Skeletal muscle cell (primary cell): Measurements from ENCODE around the gene STAC3.

Experiments
- DNase-seq: peaks from one replicate; pipeline ENCODE4 v3.0.0-alpha.2; 2010; ENCODE audit warnings: low read depth
- H3K4me3 ChIP-seq: 2 replicates; pipeline ENCODE4 v1.5.1; 2011; ENCODE audit warnings: low read depth, mild to moderate bottlenecking, control low read depth, low read length, moderate library complexity

Gene STAC3

DNA sequence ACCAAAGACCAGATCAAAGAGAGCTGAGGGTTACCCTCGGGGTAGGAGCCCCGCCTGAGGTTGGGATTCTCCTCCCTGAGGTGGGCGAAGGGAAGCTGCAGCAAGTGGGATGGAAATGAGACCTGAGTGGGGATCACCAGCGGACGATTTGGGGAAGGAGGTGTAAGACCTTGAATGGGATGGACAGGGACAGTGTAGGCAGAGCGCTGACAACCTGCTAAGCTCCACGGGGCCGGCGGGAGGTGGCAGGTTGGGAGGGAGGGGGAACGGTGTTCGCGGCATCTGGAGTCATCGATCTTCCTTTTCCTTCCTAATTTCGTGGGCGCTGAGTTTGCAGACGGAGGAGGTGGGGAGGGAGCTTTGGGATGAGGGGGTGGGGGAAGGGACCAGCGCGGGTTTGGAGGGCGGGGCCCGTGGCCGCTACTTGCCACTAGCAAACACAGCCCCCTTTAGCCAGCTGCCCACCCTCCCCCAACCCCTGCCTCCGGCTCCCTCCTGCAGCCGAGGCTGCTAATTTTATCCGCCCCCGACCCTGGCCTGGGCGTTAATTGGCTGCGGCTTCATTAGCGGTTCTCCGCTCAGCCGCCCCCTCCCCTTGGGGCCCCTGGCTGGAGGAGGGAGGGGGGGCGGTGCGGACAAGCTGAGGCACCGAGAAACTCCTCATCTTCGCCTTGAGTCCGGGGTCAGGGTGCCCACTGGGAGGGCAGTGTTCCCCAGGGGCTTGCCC, 24.2 kb downstream of the STAC3 start:
- no peak for DNase-seq
- peak overlapping the region; percentile 25 for H3K4me3 ChIP-seq

- no peak overlapping the region for H3K4me3 ChIP-seq
- no peak for DNase-seq
These were observed 25.2 kb downstream of the STAC3 start for GRCh38 chr12:57225680-57226210.

DNA sequence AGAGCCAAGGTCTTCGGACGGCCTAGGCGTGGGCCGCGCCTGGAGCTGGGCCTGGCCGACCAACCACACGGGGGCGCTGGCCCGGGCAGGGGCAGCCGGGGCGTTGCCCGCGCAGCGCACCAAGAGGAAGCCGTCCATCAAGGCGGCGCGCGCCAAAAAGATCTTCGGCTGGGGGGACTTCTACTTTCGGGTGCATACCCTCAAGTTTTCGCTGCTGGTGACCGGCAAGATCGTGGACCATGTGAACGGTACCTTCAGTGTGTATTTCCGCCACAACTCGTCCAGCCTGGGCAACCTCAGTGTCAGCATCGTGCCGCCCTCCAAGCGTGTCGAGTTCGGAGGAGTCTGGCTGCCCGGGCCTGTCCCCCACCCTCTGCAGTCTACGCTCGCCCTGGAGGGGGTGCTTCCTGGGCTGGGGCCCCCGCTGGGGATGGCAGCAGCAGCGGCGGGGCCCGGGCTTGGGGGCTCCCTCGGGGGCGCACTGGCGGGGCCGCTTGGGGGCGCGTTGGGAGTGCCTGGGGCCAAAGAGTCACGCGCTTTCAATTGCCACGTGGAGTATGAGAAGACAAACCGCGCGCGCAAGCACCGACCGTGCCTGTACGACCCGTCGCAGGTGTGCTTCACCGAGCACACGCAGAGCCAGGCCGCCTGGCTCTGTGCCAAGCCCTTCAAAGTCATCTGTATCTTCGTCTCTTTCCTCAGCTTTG, 25.9 kb downstream of the STAC3 start:
- no peak overlapping the region for H3K4me3 ChIP-seq
- DNase-seq = no peak

DNA sequence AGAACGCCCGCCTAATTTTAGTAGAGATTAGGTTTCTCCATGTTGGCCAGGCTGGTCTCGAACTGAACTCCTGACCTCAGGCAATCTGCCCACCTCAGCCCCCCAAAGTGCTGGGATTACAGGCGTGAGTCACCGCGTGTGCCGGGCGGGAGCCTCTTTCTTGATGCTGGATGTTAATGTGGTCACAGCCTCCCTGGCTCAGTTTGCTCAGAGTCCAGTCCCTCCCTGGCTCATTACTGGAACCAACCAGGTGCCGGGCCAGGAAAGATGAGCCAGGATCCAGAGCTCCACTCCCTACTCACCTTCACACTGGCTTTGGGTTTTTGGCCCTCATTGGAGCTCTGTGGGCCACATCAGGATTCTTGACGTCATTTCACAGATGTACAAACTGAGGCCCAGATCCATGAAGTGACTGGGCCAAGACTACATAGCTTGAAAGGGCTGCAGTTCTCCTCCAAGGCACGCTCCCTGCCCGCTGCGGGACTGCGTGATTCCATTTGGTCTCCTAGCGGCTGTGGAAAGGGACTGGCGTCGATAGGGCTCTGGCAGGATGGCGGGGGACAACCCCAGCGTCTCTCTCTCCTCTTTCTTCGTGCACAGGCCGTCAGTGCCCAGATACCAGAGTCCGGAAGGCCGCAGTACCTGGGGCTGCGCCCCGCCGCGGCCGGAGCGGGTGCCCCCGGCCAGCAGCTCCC, 26.6 kb downstream of the STAC3 start:
- no peak overlapping the region for H3K4me3 ChIP-seq
- DNase-seq = no peak

DNA sequence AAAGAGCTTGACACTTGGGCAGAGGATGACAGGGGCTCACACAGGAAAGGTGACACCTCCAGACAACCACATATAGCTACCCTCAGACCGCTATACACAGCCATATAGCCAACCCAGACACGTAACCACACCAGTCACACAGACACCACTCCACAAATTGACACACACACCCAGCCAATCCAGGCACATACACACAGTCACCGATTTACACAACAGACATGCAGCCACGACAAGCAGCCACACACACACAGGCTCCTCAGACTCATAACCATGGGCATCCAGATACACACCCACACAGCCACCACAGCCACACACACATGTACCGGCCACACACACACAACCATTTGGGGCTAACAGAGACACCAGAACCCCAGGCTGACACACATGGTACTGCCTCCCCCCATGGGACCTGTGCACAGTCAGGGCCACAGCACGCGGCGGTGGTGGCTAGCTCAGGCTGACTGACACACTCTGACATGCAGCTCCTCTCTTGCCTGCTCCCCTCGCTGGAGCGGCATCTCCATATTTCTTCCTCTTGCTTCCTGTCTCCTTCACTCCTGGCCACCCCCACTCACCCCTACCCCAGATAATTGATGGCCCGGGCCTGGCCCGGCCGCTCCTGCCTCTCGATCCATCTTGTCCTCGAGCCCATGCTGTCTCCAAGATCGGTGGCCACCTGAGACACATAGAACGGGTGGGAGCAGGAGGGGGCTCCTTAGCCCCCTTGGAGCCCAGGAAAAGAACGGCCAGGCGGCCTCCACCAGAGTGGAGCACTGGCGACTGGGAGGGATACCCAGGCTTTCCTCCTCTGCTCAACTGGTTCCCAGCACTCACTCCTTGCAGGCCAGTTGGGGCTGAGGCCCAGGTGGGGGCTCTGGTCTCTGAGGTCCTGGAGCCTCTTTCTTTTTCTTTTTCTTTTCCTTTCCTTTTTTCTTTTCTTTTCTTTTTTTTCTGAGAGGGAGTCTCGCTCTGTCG, 27.5 kb downstream of the STAC3 start:
- no peak overlapping the region for H3K4me3 ChIP-seq
- DNase-seq = no peak

DNA sequence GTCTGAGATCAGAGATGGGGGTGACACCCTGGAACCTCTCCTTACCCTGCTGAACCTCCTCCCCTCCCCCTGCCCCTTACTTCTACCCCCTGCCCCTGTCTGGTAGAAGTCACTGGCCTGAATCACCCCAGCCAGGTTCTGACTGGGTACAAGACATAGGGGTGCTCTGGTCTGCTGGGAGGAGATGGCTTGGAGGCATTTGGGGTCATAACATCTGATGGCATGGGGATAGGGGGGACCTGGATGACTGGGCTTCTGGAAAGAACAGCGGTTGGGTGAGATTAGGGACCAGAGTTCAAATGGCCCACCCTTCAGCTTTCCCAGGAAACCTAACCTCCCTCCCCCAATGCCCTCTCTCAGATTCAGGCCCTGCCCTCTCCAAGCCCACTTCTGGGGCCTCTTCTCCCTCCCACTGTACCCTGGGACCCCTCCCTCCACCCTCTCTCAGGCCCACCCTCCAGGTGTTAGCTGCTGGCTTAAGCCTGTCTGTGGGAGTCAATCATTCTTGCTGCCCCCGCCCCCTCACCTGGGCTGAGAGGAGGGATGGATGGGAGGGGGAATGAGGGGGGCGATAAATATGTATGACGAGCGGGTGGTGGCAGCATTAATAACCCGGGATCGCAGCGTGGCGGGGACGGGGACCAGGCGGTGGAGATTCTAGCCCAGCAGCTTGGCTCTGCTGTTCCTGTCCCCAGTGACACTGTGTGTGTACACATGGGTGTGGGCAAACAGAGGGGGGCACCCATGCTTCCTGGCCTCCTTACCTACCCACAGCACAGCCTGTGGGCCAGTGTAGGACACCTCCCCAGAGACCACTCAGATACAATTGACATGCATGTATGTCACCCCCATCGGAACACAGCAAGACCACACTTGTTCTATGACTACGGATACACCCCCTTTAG, 28.4 kb downstream of the STAC3 start:
- H3K4me3 ChIP-seq = no peak overlapping the region
- no peak for DNase-seq

GRCh38 chr12:57221169-57221917, 29.6 kb downstream of the STAC3 start:
- no peak for DNase-seq
- no peak overlapping the region for H3K4me3 ChIP-seq

DNA sequence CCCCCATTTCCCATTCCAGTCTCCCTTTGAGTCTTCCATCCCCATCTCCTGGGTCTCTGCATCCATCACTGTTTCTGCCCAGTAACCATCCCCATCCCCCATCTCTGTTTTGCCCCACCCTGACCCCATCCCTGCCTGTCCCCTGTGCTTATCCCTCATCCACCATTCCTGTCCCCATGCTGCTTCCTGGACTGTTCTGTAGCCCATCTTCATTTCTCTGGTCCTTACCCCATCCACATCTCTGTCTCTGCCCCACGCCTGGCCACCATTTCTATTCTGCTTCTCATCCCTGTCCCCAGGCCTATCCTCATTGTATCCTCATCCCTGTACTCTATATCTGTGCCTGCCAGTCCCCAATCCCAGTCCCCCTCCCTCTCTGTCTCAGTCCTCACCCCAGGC, 30.2 kb downstream of the STAC3 start:
- DNase-seq = no peak
- H3K4me3 ChIP-seq = no peak overlapping the region

DNA sequence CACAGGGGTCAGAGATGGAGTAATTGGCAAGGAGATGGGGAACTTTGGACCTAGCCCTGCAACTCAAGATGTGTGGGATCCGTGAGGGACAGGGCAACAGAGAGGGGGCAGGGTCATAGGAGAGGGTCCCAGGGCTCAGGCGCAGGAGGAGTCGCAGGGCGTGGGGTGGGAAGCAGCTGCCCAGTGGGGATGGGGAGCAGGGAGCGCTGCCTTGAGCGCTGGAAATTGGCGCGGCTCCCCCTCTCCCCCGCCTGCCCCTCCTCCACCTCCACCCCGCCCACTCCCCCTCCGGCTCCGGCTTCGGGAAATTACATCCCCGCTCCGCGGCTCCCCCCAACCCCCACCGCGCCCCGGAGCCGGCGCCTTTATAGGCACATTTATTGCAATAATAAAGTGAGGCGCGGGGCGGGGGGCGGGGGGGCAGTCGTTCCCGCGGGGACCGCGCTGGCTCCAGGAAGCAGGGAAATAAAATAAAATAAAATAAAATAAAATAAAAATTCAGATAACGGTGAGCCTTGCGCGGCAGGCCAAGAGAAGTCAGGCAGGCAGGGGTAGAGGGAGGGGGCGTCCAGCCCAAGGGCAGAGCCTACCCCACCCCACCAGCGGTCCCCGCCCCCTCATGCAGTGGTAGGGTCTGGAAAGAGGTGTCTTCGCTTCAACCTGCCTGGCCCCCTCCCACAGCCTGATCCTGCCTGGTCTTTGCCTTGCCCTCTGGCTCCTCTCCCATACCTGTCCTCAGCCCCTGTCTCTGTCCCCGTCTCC, 30.8 kb downstream of the STAC3 start:
- no peak for DNase-seq
- H3K4me3 ChIP-seq = no peak overlapping the region

DNA sequence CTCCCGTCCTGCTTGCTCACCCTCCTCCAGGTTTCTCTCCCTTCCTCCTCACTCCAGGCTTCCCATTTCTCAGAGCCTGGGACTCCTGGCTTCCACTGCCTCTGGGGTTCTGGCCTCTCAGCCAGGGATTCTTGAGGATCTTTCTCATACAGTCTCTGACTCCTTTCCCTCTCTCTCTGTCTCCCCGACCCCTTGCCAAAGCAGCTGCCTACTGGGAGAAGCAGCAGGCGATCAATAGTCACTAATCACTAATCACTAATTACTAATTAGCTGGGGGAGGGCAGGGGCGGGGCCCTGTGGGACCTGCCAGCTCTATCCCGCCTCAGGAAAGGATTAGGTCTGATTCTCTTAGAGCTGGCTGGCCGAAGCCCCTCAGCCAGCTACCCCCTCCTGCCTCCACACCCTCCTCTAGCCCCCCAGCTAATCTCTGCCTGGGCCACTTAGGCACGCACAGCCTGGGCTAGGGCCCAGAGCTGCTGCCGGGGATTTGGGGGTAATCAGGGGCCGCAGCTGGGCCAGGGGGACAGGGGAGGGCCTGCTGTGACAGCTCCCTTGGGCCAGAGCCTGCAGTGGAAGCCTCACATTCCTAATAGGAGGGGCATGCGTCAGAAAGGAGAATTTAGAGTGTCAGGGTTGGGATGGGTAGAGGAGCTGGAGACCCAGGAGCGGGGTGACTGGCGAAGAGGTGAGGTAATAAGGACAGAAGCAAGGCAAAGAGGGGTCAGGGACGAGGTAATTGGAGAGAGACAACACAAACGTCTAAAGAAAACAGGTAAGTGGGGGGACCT, 31.6 kb downstream of the STAC3 start:
- H3K4me3 ChIP-seq = no peak overlapping the region
- DNase-seq = no peak

- DNase-seq = no peak
- H3K4me3 ChIP-seq = no peak overlapping the region
These were observed 32.7 kb downstream of the STAC3 start for GRCh38 chr12:57218030-57218853.

DNA sequence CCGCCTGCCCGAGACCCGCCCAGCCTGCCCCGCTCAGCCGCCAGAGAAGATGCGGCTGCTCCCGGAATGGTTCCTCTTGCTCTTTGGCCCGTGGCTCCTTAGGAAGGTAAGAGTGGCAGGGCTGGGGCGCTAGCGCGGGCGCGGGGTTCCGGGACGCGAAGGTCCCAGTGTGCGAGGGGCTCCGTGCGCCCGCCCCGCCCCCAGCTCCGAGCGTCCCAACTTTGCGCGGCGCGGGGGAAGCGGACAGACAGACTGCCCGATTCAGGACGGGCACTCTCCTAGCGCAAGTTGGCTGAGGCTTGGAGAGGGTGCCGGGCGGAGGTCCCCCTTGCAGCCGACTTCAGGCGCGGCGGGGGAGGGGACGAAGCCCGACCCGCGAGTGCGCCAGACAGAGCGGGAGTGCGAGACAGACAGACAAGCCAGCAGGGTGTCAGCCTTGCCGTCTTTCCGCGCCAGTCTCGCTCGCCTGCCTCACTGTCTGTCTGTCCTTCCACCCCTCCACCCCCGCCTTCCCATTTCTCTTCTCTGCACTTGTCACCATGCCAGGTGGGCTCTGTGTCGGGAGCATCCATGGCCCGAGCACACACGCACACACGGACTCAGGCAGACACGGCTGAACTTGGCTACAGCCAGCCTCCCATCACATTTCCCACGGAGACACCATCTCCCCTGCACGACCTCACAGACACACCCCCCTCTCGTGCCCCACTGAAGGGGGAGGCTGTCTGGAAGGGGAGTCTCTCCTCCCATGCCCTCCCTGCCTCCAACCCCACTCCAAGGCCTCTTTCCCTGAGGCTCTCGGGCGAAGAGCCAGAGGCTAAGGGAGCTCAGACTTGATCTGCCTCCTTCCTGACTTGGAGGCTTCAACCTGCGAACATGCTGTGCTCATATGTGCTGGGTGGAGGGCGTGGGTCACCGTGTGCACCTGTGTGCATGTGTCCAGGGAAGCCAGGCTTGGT, 33.8 kb downstream of the STAC3 start:
- peak overlapping the region; percentile 60 for H3K4me3 ChIP-seq
- DNase-seq = no peak

DNA sequence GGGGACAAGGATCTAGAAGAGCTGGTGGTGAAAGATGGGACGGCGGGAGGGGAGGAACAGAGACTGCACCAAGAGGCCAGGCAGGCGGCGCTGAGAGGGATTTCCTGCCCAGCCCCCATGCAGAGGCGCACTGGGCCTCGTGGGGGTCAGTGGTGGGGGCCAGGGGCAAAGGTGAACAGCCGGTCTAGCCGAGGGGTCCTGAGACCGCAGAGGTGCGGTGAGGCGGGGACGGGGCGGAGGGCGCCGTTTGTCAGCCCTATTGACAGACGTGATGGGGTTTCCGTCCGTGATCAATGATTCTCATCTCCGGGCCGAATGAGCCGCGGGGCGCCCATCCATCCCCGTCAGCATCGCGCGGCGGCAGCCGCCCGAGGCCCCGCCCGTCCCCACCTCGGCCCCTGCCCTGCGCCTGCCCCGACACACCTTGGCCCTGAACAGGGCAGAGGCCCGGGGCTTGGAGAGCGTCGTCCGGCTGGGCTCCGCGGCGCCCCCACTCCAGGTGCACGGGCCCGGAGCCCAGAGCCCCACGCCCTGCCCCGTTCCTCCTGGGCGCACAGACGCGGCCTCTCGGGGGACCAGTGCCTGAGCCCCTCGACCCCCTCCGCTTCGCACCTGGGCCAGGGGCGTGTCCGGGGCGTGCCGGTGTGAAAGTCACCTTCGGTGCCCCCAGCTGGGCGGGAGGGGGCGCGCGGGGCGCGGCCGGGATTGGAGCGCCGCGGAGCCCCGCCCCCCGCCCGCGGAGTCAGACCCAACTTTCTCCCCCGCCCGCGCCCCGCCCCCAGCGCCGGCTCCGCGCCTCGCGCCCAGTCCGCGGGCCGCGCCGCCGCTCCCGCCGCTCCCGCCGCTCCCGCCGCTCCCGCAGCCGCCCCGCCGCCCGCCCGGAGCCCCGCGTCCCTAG, 34.7 kb downstream of the STAC3 start, which contains the start of gene NXPH4:
TSS of gene NXPH4 (plus strand) at position 781 of the 898 bp plus-strand sequence. CDS start 176 bp downstream, outside the sequence.
- peak within 1 kb of the TSS; percentile 60 for H3K4me3 ChIP-seq
- no peak for DNase-seq
